Lung (tissue), 12 donors: Measurements from ENCODE around the gene THADA. TPM values are rescaled to one million over a fixed set of nuclear protein-coding genes. Genes with fewer than 3 reads are reported as not detected.

Source experiments
- ATAC-seq: fragments of 200-7000 bp; cut with Tn5 transposase; one replicate; pipeline ENCODE4 v1.9.1; 2020; ENCODE audit warnings: moderate number of reproducible peaks; ENCODE audit not compliant: insufficient read depth, low FRiP score
- DNase-seq, 3 donors: peaks; one replicate each; pipeline ENCODE4 v3.0.0-alpha.2; 2013 to 2017
- H3K27ac ChIP-seq, 2 donors: one replicate each; pipeline ENCODE4 v1.5.1; 2013; ENCODE audit warnings: mild to moderate bottlenecking in 2 of 2, moderate library complexity in 2 of 2, control low read depth in 1 of 2, inconsistent platforms in 1 of 2, low read depth in 1 of 2, low read length in 1 of 2
- H3K27me3 ChIP-seq, 3 donors: one replicate each; pipeline ENCODE4 v1.5.1; 2013; ENCODE audit warnings: low read length in 2 of 3; ENCODE audit not compliant: control insufficient read depth in 3 of 3, insufficient read depth in 3 of 3
- H3K36me3 ChIP-seq, 4 donors: one replicate each; pipeline ENCODE4 v1.5.1; 2013; ENCODE audit warnings: low read length in 4 of 4, mild to moderate bottlenecking in 1 of 4, moderate library complexity in 1 of 4; ENCODE audit not compliant: control insufficient read depth in 4 of 4, insufficient read depth in 4 of 4
- H3K4me1 ChIP-seq, 5 donors: one replicate each; pipeline ENCODE4 v1.5.1; 2013; ENCODE audit warnings: low read length in 5 of 5, mild to moderate bottlenecking in 2 of 5, moderate library complexity in 1 of 5; ENCODE audit not compliant: control insufficient read depth in 5 of 5, insufficient read depth in 5 of 5
- H3K4me3 ChIP-seq: one replicate; pipeline ENCODE4 v1.5.1; 2013; ENCODE audit warnings: mild to moderate bottlenecking, control low read depth, moderate library complexity
- H3K9ac ChIP-seq, 2 donors: one replicate each; pipeline ENCODE4 v1.5.1; 2013; ENCODE audit warnings: low read length in 2 of 2, control low read depth in 1 of 2; ENCODE audit not compliant: insufficient read depth in 1 of 2
- H3K9me3 ChIP-seq, 4 donors: one replicate each; pipeline ENCODE4 v1.5.1; 2013; ENCODE audit warnings: low read length in 3 of 4, mild to moderate bottlenecking in 1 of 4, moderate library complexity in 1 of 4; ENCODE audit not compliant: control insufficient read depth in 4 of 4, insufficient read depth in 3 of 4
- CTCF ChIP-seq: IDR thresholded peaks from 2 replicates; pipeline ENCODE4 v1.5.1; 2012; ENCODE audit warnings: mild to moderate bottlenecking; ENCODE audit errors: control extremely low read depth, extremely low read depth
- WGBS, 2 donors: extraction: QIAGEN DNeasy Blood & Tissue Kit; methylation state at CpG; one replicate each; pipeline ENCODE4 v1.1.7; 2013; 5-methylcytosine and 5-hydroxymethylcytosine counted together
- polyA plus RNA-seq, 2 donors: library from polyadenylated mRNA; stranded (reverse); fragments of 200-250 nt; gene quantifications; one replicate each; pipeline ENCODE4 v1.2.1, GENCODE V29; 2013
- total RNA-seq, 2 donors: library from RNA; depleted of rRNA in 1 of 2; stranded (reverse); fragments of >200 nt in 1 of 2; gene quantifications; one replicate each; pipeline ENCODE4 v1.2.1, GENCODE V29; 2014 to 2021
- donor health status: control.
- donor health status: control.
- donor health status: Bipolar disorder and iron deficiency.
- donor health status: healthy.
- donor health status: DM: yes; HTN: yes; CAD: no.

THADA gene
- total and polyA plus RNA-seq, 4 donors: 11.3 to 72.5 (median 25.2) TPM

GRCh38 chr2:43490252-43490786, 105.5 kb downstream of the THADA start:
- no peak for ATAC-seq
- Histone ChIP-seq H3K27me3 (no peaks in the 10 kb centered on the region), H3K9ac (peak overlapping the region in 1 of 2 donors; percentile 16), H3K4me1 (peaks cover 0 to 9% (median 0%) of the 10 kb centered on the region in 5 donors), H3K4me3 (no peak overlapping the region), H3K9me3 (no peaks in the 10 kb centered on the region), H3K27ac (no peak overlapping the region), H3K36me3 (no peaks in the 10 kb centered on the region)
- WGBS, 2 donors: 86 to 88% methylated on average over 1 of the region's 1 CpG
- TF ChIP-seq CTCF: no peak
- DNase-seq: no peak

- Histone ChIP-seq H3K27me3 (no peaks in the 10 kb centered on the region), H3K36me3 (no peaks in the 10 kb centered on the region), H3K4me3 (no peak overlapping the region), H3K9ac (no peak overlapping the region), H3K4me1 (peaks cover 0 to 18% (median 0%) of the 10 kb centered on the region in 5 donors), H3K27ac (no peak overlapping the region), H3K9me3 (no peaks in the 10 kb centered on the region)
- no peak for DNase-seq
- ATAC-seq: no peak
- 76 to 88% methylated on average over 3 of the region's 3 CpGs for WGBS, 2 donors
- no peak for TF ChIP-seq CTCF
Observed at GRCh38 chr2:43488737-43489136, 107.1 kb downstream of the THADA start.

- Histone ChIP-seq H3K9ac (no peak overlapping the region), H3K9me3 (no peaks in the 10 kb centered on the region), H3K36me3 (peaks cover 0 to under 1% (median 0%) of the 10 kb centered on the region in 4 donors), H3K27ac (no peak overlapping the region), H3K27me3 (no peaks in the 10 kb centered on the region), H3K4me3 (no peak overlapping the region), H3K4me1 (peaks cover 0 to 30% (median 6%) of the 10 kb centered on the region in 5 donors)
- DNase-seq (peak in 1 of 3 donors; percentile 63), ATAC-seq (no peak)
- no peak for TF ChIP-seq CTCF
Observed at GRCh38 chr2:43486603-43487002, 109.2 kb downstream of the THADA start.
